GM12865 (cell line): ENCODE measurements around the gene MADCAM1.
A peak's percentile ranks its signal among the peaks of the same experiment; 100 is the strongest.

Source experiments
- DNase-seq: peaks from one replicate; pipeline ENCODE4 v3.0.0; 2010; ENCODE audit warnings: low read depth
- H3K4me3 ChIP-seq: 2 replicates; pipeline ENCODE4 v1.5.1; 2011; ENCODE audit warnings: mild to moderate bottlenecking, low read depth, low read length, control low read depth
- CTCF ChIP-seq: IDR thresholded peaks from 2 replicates; pipeline ENCODE4 v1.5.1; 2011; ENCODE audit warnings: low read length, control low read depth, low read depth, inconsistent platforms; ENCODE audit not compliant: insufficient read depth; ENCODE audit errors: missing control alignments

MADCAM1 gene

GRCh38 chr19:531753-532560 is 35.7 kb downstream of the MADCAM1 start, which contains the start of gene CDC34:
Gene CDC34 (plus strand): TSS chr19:531760. CDS start chr19:531932, 172 bp downstream.
- no peak for TF ChIP-seq CTCF
- H3K4me3 ChIP-seq = peak within 1 kb of the TSS; percentile 69
- DNase-seq = no peak

- peak; percentile 41 for TF ChIP-seq CTCF
- peak; percentile 62 for DNase-seq
- H3K4me3 ChIP-seq = peak overlapping the region; percentile 68
These were observed 36.5 kb downstream of the MADCAM1 start for GRCh38 chr19:532561-533363.

- no peak for DNase-seq
- H3K4me3 ChIP-seq = peak overlapping the region; percentile 68
- TF ChIP-seq CTCF = no peak
These were observed 37.2 kb downstream of the MADCAM1 start for GRCh38 chr19:533364-534058.

GRCh38 chr19:534088-534487 is 37.8 kb downstream of the MADCAM1 start:
- H3K4me3 ChIP-seq = no peak overlapping the region
- TF ChIP-seq CTCF = peak; percentile 2

GRCh38 chr19:535017-535835 is 38.9 kb downstream of the MADCAM1 start:
- TF ChIP-seq CTCF = no peak
- DNase-seq = no peak
- no peak overlapping the region for H3K4me3 ChIP-seq

More at GRCh38 chr19:534088-534487, 37.8 kb downstream of the MADCAM1 start:
- DNase-seq = no peak

GRCh38 chr19:536031-536880 is 40.0 kb downstream of the MADCAM1 start:
- no peak for DNase-seq
- no peak overlapping the region for H3K4me3 ChIP-seq
- no peak for TF ChIP-seq CTCF
